Fibroblast of lung (primary cell): ENCODE data around the gene P2RX1. TPM values are rescaled to one million over a fixed set of nuclear protein-coding genes. Genes with fewer than 3 reads are reported as not detected.
A peak's percentile ranks its signal among the peaks of the same experiment; 100 is the strongest.

Experiments
- DNase-seq, 2 donors: peaks; one replicate each; pipeline versions ENCODE4 v3.0.0 to v3.0.0-alpha.2; 2010; ENCODE audit warnings: low read depth in 2 of 2
- H2AFZ ChIP-seq: 2 replicates; pipeline ENCODE4 v1.5.1; 2012; ENCODE audit warnings: low read length, control low read depth, inconsistent platforms
- H3K27ac ChIP-seq: 2 replicates; pipeline ENCODE4 v1.5.1; 2011; ENCODE audit warnings: low read length, control low read depth; ENCODE audit not compliant: insufficient read depth
- H3K27me3 ChIP-seq: 2 replicates; pipeline ENCODE4 v1.5.1; 2011; ENCODE audit warnings: mild to moderate bottlenecking, low read length; ENCODE audit not compliant: control insufficient read depth, insufficient read depth
- H3K36me3 ChIP-seq: 2 replicates; pipeline ENCODE4 v1.5.1; 2011; ENCODE audit warnings: low read length; ENCODE audit not compliant: control insufficient read depth, insufficient read depth
- H3K4me1 ChIP-seq: 2 replicates; pipeline ENCODE4 v1.5.1; 2011; ENCODE audit warnings: low read length; ENCODE audit not compliant: control insufficient read depth, insufficient read depth; ENCODE audit errors: extremely low read depth
- H3K4me2 ChIP-seq: 2 replicates; pipeline ENCODE4 v1.5.1; 2011; ENCODE audit warnings: low read length, control low read depth; ENCODE audit not compliant: insufficient read depth; ENCODE audit errors: extremely low read depth
- H3K4me3 ChIP-seq, 4 experiments: fragments of 200-600 bp in 1 of 4; sonication (generic) in 1 of 4; replicated peaks in 1 of 4; 2 replicates each; pipeline ENCODE4 v1.5.1; 2011 to 2016; ENCODE audit warnings: low read length in 4 of 4, low read depth in 3 of 4, mild to moderate bottlenecking in 3 of 4, control low read depth in 2 of 4, inconsistent platforms in 1 of 4, mixed read lengths in 1 of 4; ENCODE audit not compliant: insufficient read depth in 1 of 4; ENCODE audit errors: control extremely low read depth in 1 of 4
- H3K79me2 ChIP-seq: 2 replicates; pipeline ENCODE4 v1.5.1; 2012; ENCODE audit warnings: mild to moderate bottlenecking, low read length, inconsistent platforms; ENCODE audit not compliant: control insufficient read depth, insufficient read depth
- H3K9ac ChIP-seq: 2 replicates; pipeline ENCODE4 v1.5.1; 2011; ENCODE audit warnings: mild to moderate bottlenecking, low read length, control low read depth; ENCODE audit not compliant: insufficient read depth
- H3K9me3 ChIP-seq: 2 replicates; pipeline ENCODE4 v1.5.1; 2012; ENCODE audit warnings: low read depth, low read length; ENCODE audit not compliant: control insufficient read depth, insufficient read depth
- H4K20me1 ChIP-seq: 2 replicates; pipeline ENCODE4 v1.5.1; 2011; ENCODE audit warnings: low read length; ENCODE audit not compliant: control insufficient read depth, insufficient read depth; ENCODE audit errors: extremely low read depth
- EZH2 ChIP-seq: IDR thresholded peaks from 2 replicates; pipeline ENCODE4 v1.5.1; 2012; ENCODE audit warnings: low read length, control low read depth, mild to moderate bottlenecking; ENCODE audit errors: missing control alignments
- polyA plus RNA-seq, 2 donors: library from polyadenylated mRNA; depleted of rRNA in 1 of 2; stranded (reverse) in 1 of 2; unstranded in 1 of 2; fragments of >200 nt; gene quantifications; 2 replicates each; pipeline ENCODE4 v1.2.1, GENCODE V29; 2011 to 2012; ENCODE audit warnings: missing spikeins in 1 of 2
- total RNA-seq: library from RNA; depleted of rRNA; stranded (reverse); fragments of >200 nt; gene quantifications from 2 replicates; pipeline ENCODE4 v1.2.1, GENCODE V29; 2014
- TF ChIP-seq, protein P1 (sequence below), 2 donors: IDR thresholded peaks in 1 of 2; conservative IDR thresholded peaks in 1 of 2; 1 replicate in 1 of 2; 2 replicates in 1 of 2; pipeline ENCODE4 v1.5.1; 2011 to 2012; ENCODE audit warnings: low read length in 2 of 2, control low read depth in 1 of 2, inconsistent platforms in 1 of 2, low read depth in 1 of 2, mild to moderate bottlenecking in 1 of 2

Gene P2RX1
- total and polyA plus RNA-seq, 2 donors (not counting 1 experiment from before 2014, with no cell fraction given), result under 0.01 TPM; not detected in 1

- Histone ChIP-seq H3K27me3 (no peaks in the 10 kb centered on the region), H3K4me1 (peaks cover 5% of the 10 kb centered on the region), H3K36me3 (no peaks in the 10 kb centered on the region), H3K4me2 (peak within 1 kb of the TSS; percentile 94), H3K4me3 (peak within 1 kb of the TSS; percentile 42 to 64 (median 50)), H2AFZ (peak within 1 kb of the TSS; percentile 60), H3K79me2 (no peaks in the 10 kb centered on the region), H3K9me3 (no peaks in the 10 kb centered on the region), H3K9ac (peak within 1 kb of the TSS; percentile 50), H4K20me1 (no peaks in the 10 kb centered on the region), H3K27ac (no peak within 1 kb of the TSS)
- TF ChIP-seq, protein P1, sequence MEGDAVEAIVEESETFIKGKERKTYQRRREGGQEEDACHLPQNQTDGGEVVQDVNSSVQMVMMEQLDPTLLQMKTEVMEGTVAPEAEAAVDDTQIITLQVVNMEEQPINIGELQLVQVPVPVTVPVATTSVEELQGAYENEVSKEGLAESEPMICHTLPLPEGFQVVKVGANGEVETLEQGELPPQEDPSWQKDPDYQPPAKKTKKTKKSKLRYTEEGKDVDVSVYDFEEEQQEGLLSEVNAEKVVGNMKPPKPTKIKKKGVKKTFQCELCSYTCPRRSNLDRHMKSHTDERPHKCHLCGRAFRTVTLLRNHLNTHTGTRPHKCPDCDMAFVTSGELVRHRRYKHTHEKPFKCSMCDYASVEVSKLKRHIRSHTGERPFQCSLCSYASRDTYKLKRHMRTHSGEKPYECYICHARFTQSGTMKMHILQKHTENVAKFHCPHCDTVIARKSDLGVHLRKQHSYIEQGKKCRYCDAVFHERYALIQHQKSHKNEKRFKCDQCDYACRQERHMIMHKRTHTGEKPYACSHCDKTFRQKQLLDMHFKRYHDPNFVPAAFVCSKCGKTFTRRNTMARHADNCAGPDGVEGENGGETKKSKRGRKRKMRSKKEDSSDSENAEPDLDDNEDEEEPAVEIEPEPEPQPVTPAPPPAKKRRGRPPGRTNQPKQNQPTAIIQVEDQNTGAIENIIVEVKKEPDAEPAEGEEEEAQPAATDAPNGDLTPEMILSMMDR (conservative IDR thresholded peaks at IDR 0.05 in 1 of 2, IDR thresholded peaks at IDR 0.05 in 1 of 2; ENCODE audit: low read depth in 1 of 2, low read length in 2 of 2), result no peak
- TF ChIP-seq EZH2, result no peak
- peak; percentile 65 to 77 for DNase-seq
Measured at GRCh38 chr17:3893003-3893719, 23.1 kb downstream of the P2RX1 start, which contains the start of gene CAMKK1. Gene CAMKK1 (minus strand): TSS chr17:3893053. CDS start chr17:3885687, 7,366 bp downstream.

DNA sequence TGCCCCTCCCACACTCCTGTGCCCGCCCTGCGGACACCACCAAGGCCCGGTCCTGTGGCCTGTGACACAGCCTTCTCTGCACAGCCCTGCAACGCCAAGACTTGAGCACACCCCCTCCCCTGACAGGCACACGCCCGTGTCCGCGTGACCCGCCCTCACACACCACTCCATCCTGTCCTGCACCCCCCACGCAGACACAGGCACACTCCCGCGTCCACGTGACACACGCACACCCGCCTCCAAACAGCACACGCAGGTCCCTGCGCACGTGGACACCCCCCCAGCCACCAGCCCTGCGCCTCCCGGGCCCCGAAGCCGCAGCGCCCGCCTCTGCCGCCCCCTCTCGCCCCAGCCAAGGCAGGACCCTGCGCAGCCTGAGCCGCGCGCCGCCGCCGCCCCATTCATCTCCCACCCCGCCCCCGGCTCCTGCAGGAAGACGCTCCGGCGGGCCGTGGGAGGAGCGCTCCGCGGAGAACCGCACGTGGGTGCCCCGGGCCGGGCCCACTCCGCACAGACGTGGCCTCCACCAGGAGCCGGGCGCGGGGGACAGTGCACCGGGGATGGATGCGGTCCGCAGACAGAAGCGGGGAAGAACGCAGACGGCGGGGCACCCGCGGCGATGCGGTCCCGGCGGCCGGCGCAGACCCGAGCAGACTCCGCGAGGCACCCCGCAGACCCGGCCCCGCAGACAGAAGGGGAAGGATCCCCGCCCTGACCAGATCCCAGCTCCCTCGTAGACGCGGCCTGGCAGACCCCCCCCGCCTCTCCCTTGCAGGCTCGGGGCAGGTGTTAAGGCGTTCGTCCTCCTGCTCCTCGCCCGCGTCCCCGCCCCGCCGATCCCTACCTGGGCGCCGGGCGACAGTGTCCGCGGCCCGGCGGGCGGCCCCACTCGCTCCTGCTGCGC is 23.9 kb downstream of the P2RX1 start:
- no peak for TF ChIP-seq EZH2
- TF ChIP-seq, protein P1 (conservative IDR thresholded peaks at IDR 0.05 in 1 of 2, IDR thresholded peaks at IDR 0.05 in 1 of 2; ENCODE audit: low read depth in 1 of 2, low read length in 2 of 2), result no peak
- H3K27ac ChIP-seq, result no peak overlapping the region
- H3K9me3 ChIP-seq, result no peaks in the 10 kb centered on the region
- no peaks in the 10 kb centered on the region for H3K36me3 ChIP-seq
- peak overlapping the region; percentile 42 to 56 (median 47) for H3K4me3 ChIP-seq
- H3K4me2 ChIP-seq, result peak overlapping the region; percentile 94
- no peaks in the 10 kb centered on the region for H3K79me2 ChIP-seq
- DNase-seq, result peak; percentile 58 to 70
- peaks cover 5% of the 10 kb centered on the region for H3K4me1 ChIP-seq
- no peaks in the 10 kb centered on the region for H3K27me3 ChIP-seq
- no peaks in the 10 kb centered on the region for H4K20me1 ChIP-seq
- peak overlapping the region; percentile 50 for H3K9ac ChIP-seq
- H2AFZ ChIP-seq, result peak overlapping the region; percentile 60

GRCh38 chr17:3891626-3892094 is 24.6 kb downstream of the P2RX1 start:
- no peak overlapping the region for H3K27ac ChIP-seq
- no peaks in the 10 kb centered on the region for H4K20me1 ChIP-seq
- no peak for TF ChIP-seq EZH2
- TF ChIP-seq, protein P1 (conservative IDR thresholded peaks at IDR 0.05 in 1 of 2, IDR thresholded peaks at IDR 0.05 in 1 of 2; ENCODE audit: low read depth in 1 of 2, low read length in 2 of 2), result no peak
- no peaks in the 10 kb centered on the region for H3K27me3 ChIP-seq
- no peaks in the 10 kb centered on the region for H3K36me3 ChIP-seq
- H3K79me2 ChIP-seq, result no peaks in the 10 kb centered on the region
- no peaks in the 10 kb centered on the region for H3K9me3 ChIP-seq
- DNase-seq, result no peak
- H3K9ac ChIP-seq, result no peak overlapping the region
- H3K4me2 ChIP-seq, result peak overlapping the region; percentile 94
- H2AFZ ChIP-seq, result no peak overlapping the region
- H3K4me1 ChIP-seq, result peaks cover 5% of the 10 kb centered on the region
- H3K4me3 ChIP-seq, result peak overlapping the region in 2 of 4 experiments; percentile 11 to 46
